ENCODE results near the gene CABCOCO1. TPM values are rescaled to one million over a fixed set of nuclear protein-coding genes. Genes with fewer than 3 reads are reported as not detected.

CABCOCO1 gene
- polyA plus RNA-seq, 1 donor (not counting 4 experiments of a cell fraction or from before 2014, with no cell fraction given), result 0.17 TPM

GRCh38 chr10:61701055-61701705 is 38.5 kb downstream of the CABCOCO1 start:
- Histone ChIP-seq H3K4me1 (ENCODE audit: control insufficient read depth, extremely low read depth, insufficient read depth, low read length) (no peaks in the 10 kb centered on the region), H4K20me1 (ENCODE audit: control insufficient read depth, extremely low read depth, insufficient read depth, low read length) (no peaks in the 10 kb centered on the region), H3K27ac (ENCODE audit: control insufficient read depth, insufficient read depth, low read length) (no peak overlapping the region), H3K79me2 (ENCODE audit: control insufficient read depth, insufficient read depth, low read length) (no peaks in the 10 kb centered on the region), H3K36me3 (ENCODE audit: control insufficient read depth in 2 of 2, extremely low read depth in 1 of 2, insufficient read depth in 2 of 2, low read length in 2 of 2) (no peaks in the 10 kb centered on the region), H3K9me3 (ENCODE audit: control insufficient read depth, low read depth, low read length) (no peaks in the 10 kb centered on the region), H3K9me1 (ENCODE audit: control insufficient read depth, extremely low read depth, insufficient read depth, low read length) (no peaks in the 10 kb centered on the region), H3K4me3 (ENCODE audit: control insufficient read depth in 2 of 3, extremely low read depth in 1 of 3, insufficient read depth in 2 of 3, low read depth in 1 of 3, low read length in 3 of 3) (no peak overlapping the region), H3K9ac (ENCODE audit: control insufficient read depth, extremely low read depth, insufficient read depth, low read length) (no peak overlapping the region), H3K4me2 (ENCODE audit: control insufficient read depth, extremely low read depth, insufficient read depth, low read depth, low read length) (no peak overlapping the region), H3K27me3 (ENCODE audit: control insufficient read depth, extremely low read depth, insufficient read depth, low read length) (no peaks in the 10 kb centered on the region), H2AFZ (ENCODE audit: control insufficient read depth, low read length) (no peak overlapping the region)
- DNase-seq (ENCODE audit: low read depth, low spot score), result no peak
- TF ChIP-seq CTCF (optimal IDR thresholded peaks at IDR 0.05 in 1 of 3, IDR thresholded peaks at IDR 0.05 in 1 of 3, conservative IDR thresholded peaks at IDR 0.05 in 1 of 3; ENCODE audit: extremely low read depth in 1 of 3, insufficient read depth in 2 of 3, low read length in 3 of 3), result no peak
- TF ChIP-seq EZH2 (IDR thresholded peaks at IDR 0.05; ENCODE audit: low read length), result no peak
- no peak for FAIRE-seq
- dilution Hi-C loops (cut with MboI; ENCODE audit: extremely low pct_ligation_motif_present, low sequenced_read_pairs), result no loop called here

- Histone ChIP-seq H2AFZ (ENCODE audit: control insufficient read depth, low read length) (no peak overlapping the region), H3K4me3 (ENCODE audit: control insufficient read depth in 2 of 3, extremely low read depth in 1 of 3, insufficient read depth in 2 of 3, low read depth in 1 of 3, low read length in 3 of 3) (no peak overlapping the region), H3K4me2 (ENCODE audit: control insufficient read depth, extremely low read depth, insufficient read depth, low read depth, low read length) (no peak overlapping the region), H3K9me1 (ENCODE audit: control insufficient read depth, extremely low read depth, insufficient read depth, low read length) (no peaks in the 10 kb centered on the region), H3K79me2 (ENCODE audit: control insufficient read depth, insufficient read depth, low read length) (no peaks in the 10 kb centered on the region), H3K9me3 (ENCODE audit: control insufficient read depth, low read depth, low read length) (no peaks in the 10 kb centered on the region), H4K20me1 (ENCODE audit: control insufficient read depth, extremely low read depth, insufficient read depth, low read length) (no peaks in the 10 kb centered on the region), H3K27me3 (ENCODE audit: control insufficient read depth, extremely low read depth, insufficient read depth, low read length) (no peaks in the 10 kb centered on the region), H3K9ac (ENCODE audit: control insufficient read depth, extremely low read depth, insufficient read depth, low read length) (no peak overlapping the region), H3K4me1 (ENCODE audit: control insufficient read depth, extremely low read depth, insufficient read depth, low read length) (no peaks in the 10 kb centered on the region), H3K27ac (ENCODE audit: control insufficient read depth, insufficient read depth, low read length) (no peak overlapping the region), H3K36me3 (ENCODE audit: control insufficient read depth in 2 of 2, extremely low read depth in 1 of 2, insufficient read depth in 2 of 2, low read length in 2 of 2) (no peaks in the 10 kb centered on the region)
- FAIRE-seq (no peak), DNase-seq (ENCODE audit: low read depth, low spot score) (no peak)
- dilution Hi-C loops (cut with MboI; ENCODE audit: extremely low pct_ligation_motif_present, low sequenced_read_pairs), result no loop called here
- no peak for TF ChIP-seq CTCF (optimal IDR thresholded peaks at IDR 0.05 in 1 of 3, IDR thresholded peaks at IDR 0.05 in 1 of 3, conservative IDR thresholded peaks at IDR 0.05 in 1 of 3; ENCODE audit: extremely low read depth in 1 of 3, insufficient read depth in 2 of 3, low read length in 3 of 3)
- TF ChIP-seq EZH2 (IDR thresholded peaks at IDR 0.05; ENCODE audit: low read length), result no peak
Observed at GRCh38 chr10:61701706-61702105, 39.0 kb downstream of the CABCOCO1 start.
